DOHH2 (cell line): ENCODE data around the gene ROR1.

Experiments
- H3F3A ChIP-seq: fragments of 200-600 bp; sonication (generic), shearing (Covaris generic); 2 replicates; pipeline ENCODE4 v1.6.0; 2016; ENCODE audit warnings: antibody characterized with exemption, mild to moderate bottlenecking; ENCODE audit not compliant: control insufficient read depth, insufficient read depth
- H3K27ac ChIP-seq: fragments of 200-600 bp; sonication (generic); 2 replicates; pipeline ENCODE4 v1.5.1; 2014; ENCODE audit warnings: low read depth, mild to moderate bottlenecking, low read length, moderate library complexity
- H3K27me3 ChIP-seq: fragments of 200-600 bp; sonication (generic); 2 replicates; pipeline ENCODE4 v1.6.1; 2014; ENCODE audit warnings: mild to moderate bottlenecking, low read length, mixed read lengths; ENCODE audit not compliant: control insufficient read depth
- H3K36me3 ChIP-seq: fragments of 200-600 bp; sonication (generic); 2 replicates; pipeline ENCODE4 v1.6.1; 2014; ENCODE audit warnings: mild to moderate bottlenecking, low read length, moderate library complexity, mixed read lengths; ENCODE audit not compliant: control insufficient read depth
- H3K4me1 ChIP-seq: fragments of 200-600 bp; sonication (generic); 2 replicates; pipeline ENCODE4 v1.6.1; 2014; ENCODE audit warnings: mild to moderate bottlenecking, low read length, mixed read lengths; ENCODE audit not compliant: control insufficient read depth
- H3K4me2 ChIP-seq: fragments of 200-600 bp; sonication (generic); 2 replicates; pipeline ENCODE4 v1.6.0; 2014; ENCODE audit warnings: mild to moderate bottlenecking, low read length, moderate library complexity
- H3K4me3 ChIP-seq: fragments of 200-600 bp; sonication (generic); 2 replicates; pipeline ENCODE4 v1.5.1; 2014; ENCODE audit warnings: mild to moderate bottlenecking, low read length, mixed read lengths
- H3K79me2 ChIP-seq: fragments of 200-600 bp; sonication (generic); 2 replicates; pipeline ENCODE4 v1.6.1; 2014; ENCODE audit warnings: mild to moderate bottlenecking, low read length, mixed read lengths; ENCODE audit not compliant: control insufficient read depth
- H3K9me2 ChIP-seq: fragments of 200-600 bp; sonication (generic); replicated peaks from 2 replicates; pipeline ENCODE4 v1.6.1; 2014; ENCODE audit warnings: mild to moderate bottlenecking, low read length, mixed read lengths; ENCODE audit not compliant: control insufficient read depth
- H3K9me3 ChIP-seq: fragments of 200-600 bp; sonication (generic); 2 replicates; pipeline ENCODE4 v1.6.1; 2014; ENCODE audit warnings: antibody characterized with exemption, low read length, mixed read lengths; ENCODE audit not compliant: control insufficient read depth, insufficient read depth
- H4K20me1 ChIP-seq: fragments of 200-600 bp; sonication (generic); 2 replicates; pipeline ENCODE4 v1.6.0; 2014; ENCODE audit warnings: low read depth, mild to moderate bottlenecking, antibody characterized with exemption, low read length, moderate library complexity; ENCODE audit not compliant: control insufficient read depth, insufficient read depth
- EZH2phosphoT487 ChIP-seq: fragments of 200-600 bp; sonication (generic); IDR thresholded peaks from 2 replicates; pipeline ENCODE4 v1.6.1; 2017; ENCODE audit warnings: borderline replicate concordance, mild to moderate bottlenecking, antibody characterized with exemption, low read length, moderate library complexity, mixed read lengths
- TF ChIP-seq, protein P1 (sequence below): fragments of 200-600 bp; sonication (generic); IDR thresholded peaks from one replicate; pipeline ENCODE4 v1.5.1; 2014; ENCODE audit warnings: antibody characterized with exemption, mild to moderate bottlenecking, low read depth, low read length; ENCODE audit not compliant: poor library complexity, severe bottlenecking

The ROR1 gene

DNA sequence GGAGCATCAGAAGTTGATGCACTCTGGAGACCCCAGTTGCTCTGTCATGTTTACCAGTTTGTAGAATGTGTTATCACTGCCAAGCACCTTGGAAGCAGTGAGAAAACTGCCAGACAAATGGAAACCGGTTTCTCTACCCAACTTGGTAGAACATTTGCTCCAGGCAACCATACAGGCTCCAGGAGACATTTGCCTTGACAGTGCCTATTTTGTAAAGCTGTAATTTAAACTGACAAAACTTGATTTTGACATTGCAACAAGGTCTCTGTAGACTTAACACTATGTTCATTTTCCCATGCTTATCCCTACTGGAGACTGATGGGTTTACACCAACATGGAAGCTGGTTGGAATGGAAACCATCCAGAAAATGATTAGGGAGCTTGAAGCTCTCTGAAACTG lies 97.6 kb downstream of the ROR1 start:
- Histone ChIP-seq H3K4me1 (no peaks in the 10 kb centered on the region), H3K27ac (no peak overlapping the region), H3K9me2 (no peaks in the 10 kb centered on the region), H3K79me2 (no peaks in the 10 kb centered on the region), H3K4me2 (no peak overlapping the region), H3K4me3 (no peak overlapping the region), H3K27me3 (no peaks in the 10 kb centered on the region), H3F3A (no peaks in the 10 kb centered on the region), H3K36me3 (no peaks in the 10 kb centered on the region), H4K20me1 (no peaks in the 10 kb centered on the region), H3K9me3 (no peaks in the 10 kb centered on the region)
- TF ChIP-seq EZH2phosphoT487, result no peak
- TF ChIP-seq, protein P1, sequence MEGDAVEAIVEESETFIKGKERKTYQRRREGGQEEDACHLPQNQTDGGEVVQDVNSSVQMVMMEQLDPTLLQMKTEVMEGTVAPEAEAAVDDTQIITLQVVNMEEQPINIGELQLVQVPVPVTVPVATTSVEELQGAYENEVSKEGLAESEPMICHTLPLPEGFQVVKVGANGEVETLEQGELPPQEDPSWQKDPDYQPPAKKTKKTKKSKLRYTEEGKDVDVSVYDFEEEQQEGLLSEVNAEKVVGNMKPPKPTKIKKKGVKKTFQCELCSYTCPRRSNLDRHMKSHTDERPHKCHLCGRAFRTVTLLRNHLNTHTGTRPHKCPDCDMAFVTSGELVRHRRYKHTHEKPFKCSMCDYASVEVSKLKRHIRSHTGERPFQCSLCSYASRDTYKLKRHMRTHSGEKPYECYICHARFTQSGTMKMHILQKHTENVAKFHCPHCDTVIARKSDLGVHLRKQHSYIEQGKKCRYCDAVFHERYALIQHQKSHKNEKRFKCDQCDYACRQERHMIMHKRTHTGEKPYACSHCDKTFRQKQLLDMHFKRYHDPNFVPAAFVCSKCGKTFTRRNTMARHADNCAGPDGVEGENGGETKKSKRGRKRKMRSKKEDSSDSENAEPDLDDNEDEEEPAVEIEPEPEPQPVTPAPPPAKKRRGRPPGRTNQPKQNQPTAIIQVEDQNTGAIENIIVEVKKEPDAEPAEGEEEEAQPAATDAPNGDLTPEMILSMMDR, result no peak

DNA sequence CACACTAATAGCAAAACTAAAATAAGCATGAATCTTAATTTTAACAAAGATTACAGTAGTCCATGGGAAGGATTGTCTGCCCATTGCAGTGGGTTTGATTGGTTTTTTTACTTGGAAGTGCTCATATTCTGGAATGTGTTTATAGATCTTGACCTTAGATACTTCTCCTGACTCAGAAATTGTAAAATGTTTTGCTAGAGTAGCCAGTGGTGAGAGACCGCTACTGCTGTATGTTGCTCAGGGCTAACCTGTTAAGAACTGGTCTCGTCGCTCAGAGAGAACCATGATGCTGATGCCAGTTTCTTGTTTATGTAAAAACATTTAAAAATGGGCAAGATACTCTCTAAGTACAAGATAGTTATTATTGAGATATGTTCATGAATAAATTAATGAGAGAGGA lies 99.9 kb downstream of the ROR1 start:
- H3K27me3 ChIP-seq, result no peaks in the 10 kb centered on the region
- TF ChIP-seq EZH2phosphoT487, result no peak
- TF ChIP-seq, protein P1, result no peak
- no peaks in the 10 kb centered on the region for H3K9me3 ChIP-seq
- no peaks in the 10 kb centered on the region for H3K4me1 ChIP-seq
- H4K20me1 ChIP-seq, result no peaks in the 10 kb centered on the region
- H3K27ac ChIP-seq, result no peak overlapping the region
- no peaks in the 10 kb centered on the region for H3K9me2 ChIP-seq
- no peaks in the 10 kb centered on the region for H3K79me2 ChIP-seq
- H3K4me3 ChIP-seq, result no peak overlapping the region
- H3F3A ChIP-seq, result no peaks in the 10 kb centered on the region
- H3K4me2 ChIP-seq, result no peak overlapping the region
- H3K36me3 ChIP-seq, result no peaks in the 10 kb centered on the region

DNA sequence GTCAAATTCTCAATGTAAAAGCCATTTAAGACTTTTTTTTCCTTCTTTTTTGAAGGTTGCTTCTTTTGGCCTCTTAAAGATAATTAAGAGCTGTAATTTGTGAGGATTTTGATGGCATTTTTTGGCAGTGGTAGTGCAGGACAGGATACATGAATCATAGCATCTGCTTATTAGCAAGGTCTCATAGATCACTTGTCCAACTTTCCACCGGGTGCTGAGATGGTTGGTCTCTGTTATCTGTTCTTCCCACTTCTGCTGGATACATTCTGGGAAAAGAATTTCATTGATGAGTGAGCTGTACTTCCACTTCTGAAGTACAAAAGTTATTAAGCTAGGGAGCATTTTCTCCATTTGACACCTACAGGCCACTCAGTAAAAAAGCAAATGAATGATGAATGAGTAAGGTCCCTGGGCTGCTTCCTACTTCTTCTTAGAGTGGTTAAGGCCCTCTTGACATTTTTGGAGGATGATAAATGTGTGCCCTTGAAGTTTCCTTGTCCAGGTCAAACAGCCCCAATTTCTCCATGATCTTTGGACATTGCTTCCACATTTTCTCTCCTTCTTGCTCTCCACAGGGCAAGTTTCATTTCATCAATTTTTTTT lies 100.6 kb downstream of the ROR1 start:
- no peak for TF ChIP-seq EZH2phosphoT487
- TF ChIP-seq, protein P1, result no peak
- no peak overlapping the region for H3K4me2 ChIP-seq
- H3K4me1 ChIP-seq, result no peaks in the 10 kb centered on the region
- H3K27ac ChIP-seq, result no peak overlapping the region
- no peaks in the 10 kb centered on the region for H3K27me3 ChIP-seq
- H3K9me3 ChIP-seq, result no peaks in the 10 kb centered on the region
- no peaks in the 10 kb centered on the region for H3F3A ChIP-seq
- H4K20me1 ChIP-seq, result no peaks in the 10 kb centered on the region
- no peaks in the 10 kb centered on the region for H3K9me2 ChIP-seq
- no peaks in the 10 kb centered on the region for H3K79me2 ChIP-seq
- H3K4me3 ChIP-seq, result no peak overlapping the region
- H3K36me3 ChIP-seq, result no peaks in the 10 kb centered on the region
